M059J (cell line): Measurements from ENCODE around the gene PTX3. TPM values are rescaled to one million over a fixed set of nuclear protein-coding genes. Genes with fewer than 3 reads are reported as not detected.
A peak's percentile ranks its signal among the peaks of the same experiment; 100 is the strongest.

Experiments
- DNase-seq: peaks from one replicate; pipeline ENCODE4 v3.0.0-alpha.2; 2012; ENCODE audit warnings: low read depth
- total RNA-seq: library from RNA; depleted of rRNA; stranded (reverse); fragments of >200 nt; shearing (Covaris generic); gene quantifications from 2 replicates; pipeline ENCODE4 v1.2.3, GENCODE V29; 2014; rRNA removed

Gene PTX3
- total RNA-seq, result 17.6 and 24.0 TPM in 2 replicates

GRCh38 chr3:157436583-157437291 lies at the start of gene PTX3:
Gene PTX3 (plus strand): TSS chr3:157436850. CDS start chr3:157436934, 84 bp downstream.
- DNase-seq, result peak; percentile 96

- peak; percentile 88 for DNase-seq
These were observed 48.8 kb upstream of the PTX3 start for GRCh38 chr3:157387708-157388435.

GRCh38 chr3:157388976-157389375 lies 47.7 kb upstream of the PTX3 start:
- DNase-seq, result peak; percentile 27

GRCh38 chr3:157390713-157391515 lies 45.7 kb upstream of the PTX3 start:
- DNase-seq, result peak; percentile 72

GRCh38 chr3:157392104-157392503 lies 44.5 kb upstream of the PTX3 start:
- no peak for DNase-seq

GRCh38 chr3:157393113-157393512 lies 43.5 kb upstream of the PTX3 start:
- DNase-seq, result peak; percentile 12

- DNase-seq, result peak; percentile 11
These were observed 42.2 kb upstream of the PTX3 start for GRCh38 chr3:157394411-157394810.

GRCh38 chr3:157398598-157398997 lies 38.1 kb upstream of the PTX3 start:
- peak; percentile 12 for DNase-seq

GRCh38 chr3:157404381-157404780 lies 32.3 kb upstream of the PTX3 start:
- DNase-seq, result no peak

GRCh38 chr3:157405457-157405856 lies 31.2 kb upstream of the PTX3 start:
- DNase-seq, result peak; percentile 90

GRCh38 chr3:157406394-157406793 lies 30.3 kb upstream of the PTX3 start:
- DNase-seq, result no peak

- DNase-seq, result no peak
These were observed 28.9 kb upstream of the PTX3 start for GRCh38 chr3:157407769-157408168.

GRCh38 chr3:157408499-157409149 lies 28.0 kb upstream of the PTX3 start:
- DNase-seq, result no peak

GRCh38 chr3:157409516-157409915 lies 27.1 kb upstream of the PTX3 start:
- DNase-seq, result no peak

GRCh38 chr3:157410945-157411344 lies 25.7 kb upstream of the PTX3 start:
- no peak for DNase-seq

- no peak for DNase-seq
These were observed 24.3 kb upstream of the PTX3 start for GRCh38 chr3:157412323-157412855.

GRCh38 chr3:157414861-157415260 lies 21.8 kb upstream of the PTX3 start:
- DNase-seq, result no peak

GRCh38 chr3:157416347-157417087 lies 20.1 kb upstream of the PTX3 start:
- no peak for DNase-seq

GRCh38 chr3:157417247-157417646 lies 19.4 kb upstream of the PTX3 start:
- DNase-seq, result peak; percentile 81

- DNase-seq, result peak; percentile 73
These were observed 18.5 kb upstream of the PTX3 start for GRCh38 chr3:157418104-157418503.

GRCh38 chr3:157420606-157421130 lies 16.0 kb upstream of the PTX3 start:
- DNase-seq, result no peak
